Measurements from ENCODE around the gene LRRC14B. TPM values are rescaled to one million over a fixed set of nuclear protein-coding genes. Genes with fewer than 3 reads are reported as not detected.
"Not testable (repeated sequence)": the region's sequence is repeated elsewhere in the genome, so short reads cannot be mapped to it uniquely, and the experiment has no call there.

Gene LRRC14B
- total RNA-seq, 5 donors from 2014 or later (not counting 1 experiment from before 2014, with no cell fraction given): not detected

GRCh38 chr5:237931-238330 is 46.6 kb downstream of the LRRC14B start:
- DNase-seq; H3K27me3 Mint-ChIP-seq; H3K4me3 Mint-ChIP-seq; POLR2A ChIA-PET; H3K9me3 ChIP-seq; CTCF ChIA-PET; ATAC-seq (replicated peaks in 1 of 4); H3K27me3 ChIP-seq (replicated peaks in 1 of 2; ENCODE audit: control insufficient read depth in 2 of 2, extremely low read depth in 1 of 2, insufficient read depth in 2 of 2, low read length in 1 of 2); H3K9me3 Mint-ChIP-seq; H3K4me1 ChIP-seq (ENCODE audit: control insufficient read depth in 1 of 2, extremely low read depth in 1 of 2, insufficient read depth in 2 of 2, low read length in 2 of 2); H3K4me1 Mint-ChIP-seq; H3K27ac ChIP-seq (ENCODE audit: low read length); H3K4me3 ChIP-seq (ENCODE audit: control insufficient read depth in 1 of 2, extremely low read depth in 1 of 2, low read length in 1 of 2); H3K27ac Mint-ChIP-seq: not testable (repeated sequence)
- H3K36me3 Mint-ChIP-seq: peaks cover 49% of the 10 kb centered on the region
- H3K36me3 ChIP-seq (ENCODE audit: control insufficient read depth in 2 of 2, extremely low read depth in 1 of 2, insufficient read depth in 1 of 2, low read length in 1 of 2): peaks cover 7 to 63% of the 10 kb centered on the region in 2 donors
- WGBS (ENCODE audit: insufficient coverage): 97% methylated on average over 4 of the region's 8 CpGs

- CTCF ChIA-PET; H3K27ac Mint-ChIP-seq; H3K9me3 ChIP-seq; H3K9me3 Mint-ChIP-seq; POLR2A ChIA-PET; DNase-seq; ATAC-seq (replicated peaks in 1 of 4); H3K4me3 Mint-ChIP-seq; H3K4me3 ChIP-seq (ENCODE audit: control insufficient read depth in 1 of 2, extremely low read depth in 1 of 2, low read length in 1 of 2); H3K27ac ChIP-seq (ENCODE audit: low read length); H3K27me3 Mint-ChIP-seq; H3K4me1 ChIP-seq (ENCODE audit: control insufficient read depth in 1 of 2, extremely low read depth in 1 of 2, insufficient read depth in 2 of 2, low read length in 2 of 2); H3K27me3 ChIP-seq (replicated peaks in 1 of 2; ENCODE audit: control insufficient read depth in 2 of 2, extremely low read depth in 1 of 2, insufficient read depth in 2 of 2, low read length in 1 of 2): not testable (repeated sequence)
- Mint-ChIP-seq H3K36me3 (peaks cover 39% of the 10 kb centered on the region), H3K4me1 (peaks cover 0 to 25% (median 0%) of the 10 kb centered on the region in 3 donors)
- whole genome bisulfite sequencing (ENCODE audit: insufficient coverage): 100% methylated on average over 3 of the region's 7 CpGs
- peaks cover 5 to 49% of the 10 kb centered on the region in 2 donors for H3K36me3 ChIP-seq (ENCODE audit: control insufficient read depth in 2 of 2, extremely low read depth in 1 of 2, insufficient read depth in 1 of 2, low read length in 1 of 2)
Measured at GRCh38 chr5:240550-240949, 49.3 kb downstream of the LRRC14B start.

DNA sequence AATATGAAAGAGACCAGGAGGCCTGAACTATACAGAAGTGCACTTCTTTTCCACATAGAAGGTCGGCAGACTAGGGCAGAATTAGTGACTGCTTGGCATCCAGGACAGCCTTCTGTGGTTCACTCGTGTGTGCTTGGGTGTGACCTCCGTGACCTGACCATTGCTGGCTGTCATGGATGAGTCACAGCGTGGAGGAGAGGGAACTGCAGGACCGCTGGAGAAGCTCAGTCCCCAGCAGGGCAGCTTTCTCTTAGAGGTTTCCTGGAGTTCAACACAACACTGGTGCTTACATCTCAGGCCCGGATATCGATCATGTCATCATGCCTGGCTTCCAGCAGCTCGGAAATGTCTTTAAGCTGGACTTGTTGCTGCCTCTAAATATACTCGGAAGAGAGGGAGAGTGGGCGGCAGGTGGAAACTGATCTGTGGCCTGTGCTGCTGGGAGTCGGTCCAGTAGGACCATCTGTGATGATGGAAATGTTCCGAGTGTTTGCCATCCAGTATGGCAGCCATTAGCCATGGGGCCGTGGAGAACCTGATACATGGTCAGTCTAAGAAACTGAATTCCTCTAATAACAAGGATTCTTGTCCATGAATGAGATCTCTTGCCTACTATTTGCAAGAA is 49.9 kb downstream of the LRRC14B start:
- Mint-ChIP-seq H3K4me1 (peaks cover 0 to 25% (median 0%) of the 10 kb centered on the region in 3 donors), H3K36me3 (peaks cover 41% of the 10 kb centered on the region)
- H3K4me3 Mint-ChIP-seq; H3K9me3 Mint-ChIP-seq; POLR2A ChIA-PET; H3K9me3 ChIP-seq; CTCF ChIA-PET; H3K4me3 ChIP-seq (ENCODE audit: control insufficient read depth in 1 of 2, extremely low read depth in 1 of 2, low read length in 1 of 2); H3K27me3 ChIP-seq (replicated peaks in 1 of 2; ENCODE audit: control insufficient read depth in 2 of 2, extremely low read depth in 1 of 2, insufficient read depth in 2 of 2, low read length in 1 of 2); ATAC-seq (replicated peaks in 1 of 4); DNase-seq; H3K27ac Mint-ChIP-seq; H3K27ac ChIP-seq (ENCODE audit: low read length); H3K27me3 Mint-ChIP-seq; H3K4me1 ChIP-seq (ENCODE audit: control insufficient read depth in 1 of 2, extremely low read depth in 1 of 2, insufficient read depth in 2 of 2, low read length in 2 of 2): not testable (repeated sequence)
- H3K36me3 ChIP-seq (ENCODE audit: control insufficient read depth in 2 of 2, extremely low read depth in 1 of 2, insufficient read depth in 1 of 2, low read length in 1 of 2): peaks cover 5 to 49% of the 10 kb centered on the region in 2 donors
- 100% methylated on average over 6 of the region's 13 CpGs for WGBS (ENCODE audit: insufficient coverage)

- H3K36me3 ChIP-seq (ENCODE audit: control insufficient read depth in 2 of 2, extremely low read depth in 1 of 2, insufficient read depth in 1 of 2, low read length in 1 of 2): peaks cover 0 to 53% of the 10 kb centered on the region in 2 donors
- Mint-ChIP-seq H3K4me1 (peaks cover 0 to 25% (median 0%) of the 10 kb centered on the region in 3 donors), H3K4me3 (peak overlapping the region in 1 of 3 donors; percentile 64), H3K36me3 (peaks cover 60% of the 10 kb centered on the region)
- H3K9me3 ChIP-seq; H3K27ac Mint-ChIP-seq; H3K4me1 ChIP-seq (ENCODE audit: control insufficient read depth in 1 of 2, extremely low read depth in 1 of 2, insufficient read depth in 2 of 2, low read length in 2 of 2); H3K27me3 Mint-ChIP-seq; CTCF ChIA-PET; H3K9me3 Mint-ChIP-seq; H3K4me3 ChIP-seq (ENCODE audit: control insufficient read depth in 1 of 2, extremely low read depth in 1 of 2, low read length in 1 of 2); H3K27me3 ChIP-seq (replicated peaks in 1 of 2; ENCODE audit: control insufficient read depth in 2 of 2, extremely low read depth in 1 of 2, insufficient read depth in 2 of 2, low read length in 1 of 2); H3K27ac ChIP-seq (ENCODE audit: low read length): not testable (repeated sequence)
- peak in 10 of 35 experiments; percentile 7 to 39 (median 21) for DNase-seq
- peak in 1 of 4 experiments; percentile 52 for ATAC-seq (replicated peaks in 1 of 4)
- POLR2A ChIA-PET: interaction anchor here in 1 of 2 donors (0.6 kb wide), 1 partner anchor 139 kb away, joined by 3 read pairs; no protein-coding TSS in a partner anchor
- WGBS (ENCODE audit: insufficient coverage): 39% methylated on average over 8 of the region's 12 CpGs
Measured at GRCh38 chr5:243683-244367, 52.5 kb downstream of the LRRC14B start.

DNA sequence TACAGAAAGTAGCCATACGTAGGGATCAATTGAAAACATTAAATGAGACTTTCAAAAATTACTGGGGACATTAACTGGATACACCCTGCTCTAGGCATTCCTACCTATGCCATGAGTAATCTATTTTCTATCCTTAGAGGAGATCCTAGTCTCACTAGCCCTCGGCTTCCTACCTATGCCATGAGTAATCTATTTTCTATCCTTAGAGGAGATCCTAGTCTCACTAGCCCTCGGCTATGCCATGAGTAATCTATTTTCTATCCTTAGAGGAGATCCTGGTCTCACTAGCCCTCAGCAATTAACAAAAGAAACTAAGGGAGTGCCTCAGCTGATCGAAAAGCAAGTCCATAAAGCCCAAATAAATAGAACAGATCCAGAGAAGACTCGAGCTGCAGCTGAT is 54.4 kb downstream of the LRRC14B start:
- 100% methylated on average over 3 of the region's 5 CpGs for WGBS (ENCODE audit: insufficient coverage)

More for the DNA sequence above, 54.4 kb downstream of the LRRC14B start:
- ATAC-seq (replicated peaks in 1 of 4); H3K9me3 ChIP-seq; H3K27ac Mint-ChIP-seq; H3K4me3 ChIP-seq (ENCODE audit: control insufficient read depth in 1 of 2, extremely low read depth in 1 of 2, low read length in 1 of 2); H3K27me3 Mint-ChIP-seq; H3K9me3 Mint-ChIP-seq; H3K27ac ChIP-seq (ENCODE audit: low read length); H3K27me3 ChIP-seq (replicated peaks in 1 of 2; ENCODE audit: control insufficient read depth in 2 of 2, extremely low read depth in 1 of 2, insufficient read depth in 2 of 2, low read length in 1 of 2); POLR2A ChIA-PET; DNase-seq; CTCF ChIA-PET; H3K4me1 ChIP-seq (ENCODE audit: control insufficient read depth in 1 of 2, extremely low read depth in 1 of 2, insufficient read depth in 2 of 2, low read length in 2 of 2); H3K4me3 Mint-ChIP-seq: not testable (repeated sequence)
- H3K36me3 ChIP-seq (ENCODE audit: control insufficient read depth in 2 of 2, extremely low read depth in 1 of 2, insufficient read depth in 1 of 2, low read length in 1 of 2): peaks cover 0 to 45% of the 10 kb centered on the region in 2 donors
- Mint-ChIP-seq H3K4me1 (peaks cover 0 to 25% (median 2%) of the 10 kb centered on the region in 3 donors), H3K36me3 (peaks cover 69% of the 10 kb centered on the region)
